Measurements from ENCODE around the gene TNFAIP1.
A peak's percentile ranks its signal among the peaks of the same experiment; 100 is the strongest.

Gene TNFAIP1

DNA sequence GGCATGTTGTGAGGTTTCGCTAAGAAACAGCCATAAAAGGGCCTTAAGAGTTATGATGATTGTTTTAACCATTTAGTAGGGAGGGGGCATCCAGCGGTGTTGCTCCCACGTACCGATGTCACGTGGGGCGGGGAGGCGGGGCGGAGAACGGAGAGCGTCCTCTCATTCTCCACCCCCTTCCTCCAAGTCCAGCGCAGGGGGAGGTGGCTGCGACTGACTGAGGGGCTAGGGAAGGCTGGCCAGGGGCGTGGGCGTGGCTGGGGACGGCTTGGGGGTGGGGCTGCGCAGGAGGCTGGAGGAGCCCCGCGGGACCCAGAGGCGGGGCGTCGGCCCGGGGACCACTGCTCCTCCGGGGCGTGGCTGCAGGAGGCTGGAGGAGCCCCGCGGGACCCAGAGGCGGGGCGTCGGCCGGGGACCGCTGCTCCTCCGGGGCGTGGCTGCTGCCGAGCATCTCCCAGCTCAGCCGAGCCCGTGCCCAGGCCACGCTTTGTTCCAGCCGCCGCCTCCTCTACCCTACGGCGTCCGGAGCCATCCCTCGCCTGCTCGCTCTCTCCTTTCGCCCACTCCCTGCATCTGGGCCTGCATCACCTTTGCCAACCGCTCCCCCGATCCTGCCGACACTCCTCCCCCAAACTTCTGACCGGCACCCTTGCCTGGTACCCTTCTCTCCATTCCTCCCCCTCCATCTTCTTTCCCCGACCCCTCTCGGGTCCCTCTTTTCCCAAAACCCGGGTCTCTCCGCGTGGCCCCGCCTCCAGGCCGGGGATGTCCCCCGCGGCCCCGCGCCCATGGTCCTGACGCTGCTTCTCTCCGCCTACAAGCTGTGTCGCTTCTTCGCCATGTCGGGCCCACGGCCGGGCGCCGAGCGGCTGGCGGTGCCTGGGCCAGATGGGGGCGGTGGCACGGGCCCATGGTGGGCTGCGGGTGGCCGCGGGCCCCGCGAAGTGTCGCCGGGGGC lies 36.0 kb downstream of the TNFAIP1 start, which contains the start of gene SARM1:
TSS of gene SARM1 (plus strand) at position 450 of the 958 bp plus-strand sequence. CDS start at position 789, 339 bp downstream.
- H3K36me3 ChIP-seq (ENCODE audit: control insufficient read depth, insufficient read depth, low read length): no peaks in the 10 kb centered on the region
- H3K4me3 ChIP-seq (ENCODE audit: low read length): peak within 1 kb of the TSS; percentile 81
- H3K4me1 ChIP-seq (ENCODE audit: control insufficient read depth, insufficient read depth, low read length): peaks cover 6% of the 10 kb centered on the region
- H3K27ac ChIP-seq (ENCODE audit: low read depth, low read length): peak within 1 kb of the TSS; percentile 38
- H3K27me3 ChIP-seq (ENCODE audit: control insufficient read depth, insufficient read depth, low read length): no peaks in the 10 kb centered on the region
- no peak within 1 kb of the TSS for H3K9ac ChIP-seq (ENCODE audit: low read length)

GRCh38 chr17:28372203-28372944 lies 36.8 kb downstream of the TNFAIP1 start:
- H3K27ac ChIP-seq (ENCODE audit: low read depth, low read length): peak overlapping the region; percentile 38
- H3K27me3 ChIP-seq (ENCODE audit: control insufficient read depth, insufficient read depth, low read length): no peaks in the 10 kb centered on the region
- H3K9ac ChIP-seq (ENCODE audit: low read length): no peak overlapping the region
- no peaks in the 10 kb centered on the region for H3K36me3 ChIP-seq (ENCODE audit: control insufficient read depth, insufficient read depth, low read length)
- H3K4me3 ChIP-seq (ENCODE audit: low read length): peak overlapping the region; percentile 81
- H3K4me1 ChIP-seq (ENCODE audit: control insufficient read depth, insufficient read depth, low read length): peaks cover 6% of the 10 kb centered on the region

GRCh38 chr17:28372945-28373274 lies 37.3 kb downstream of the TNFAIP1 start:
- H3K36me3 ChIP-seq (ENCODE audit: control insufficient read depth, insufficient read depth, low read length): no peaks in the 10 kb centered on the region
- H3K9ac ChIP-seq (ENCODE audit: low read length): no peak overlapping the region
- H3K4me3 ChIP-seq (ENCODE audit: low read length): peak overlapping the region; percentile 81
- no peaks in the 10 kb centered on the region for H3K27me3 ChIP-seq (ENCODE audit: control insufficient read depth, insufficient read depth, low read length)
- H3K27ac ChIP-seq (ENCODE audit: low read depth, low read length): no peak overlapping the region
- H3K4me1 ChIP-seq (ENCODE audit: control insufficient read depth, insufficient read depth, low read length): peaks cover 6% of the 10 kb centered on the region

GRCh38 chr17:28379814-28380801 lies 44.5 kb downstream of the TNFAIP1 start:
- H3K9ac ChIP-seq (ENCODE audit: low read length): no peak overlapping the region
- H3K27ac ChIP-seq (ENCODE audit: low read depth, low read length): no peak overlapping the region
- no peak overlapping the region for H3K4me3 ChIP-seq (ENCODE audit: low read length)
- H3K36me3 ChIP-seq (ENCODE audit: control insufficient read depth, insufficient read depth, low read length): peaks cover 2% of the 10 kb centered on the region
- no peaks in the 10 kb centered on the region for H3K4me1 ChIP-seq (ENCODE audit: control insufficient read depth, insufficient read depth, low read length)
- H3K27me3 ChIP-seq (ENCODE audit: control insufficient read depth, insufficient read depth, low read length): no peaks in the 10 kb centered on the region

GRCh38 chr17:28381141-28381825 lies 45.7 kb downstream of the TNFAIP1 start:
- H3K27ac ChIP-seq (ENCODE audit: low read depth, low read length): no peak overlapping the region
- no peaks in the 10 kb centered on the region for H3K27me3 ChIP-seq (ENCODE audit: control insufficient read depth, insufficient read depth, low read length)
- H3K4me1 ChIP-seq (ENCODE audit: control insufficient read depth, insufficient read depth, low read length): no peaks in the 10 kb centered on the region
- H3K4me3 ChIP-seq (ENCODE audit: low read length): no peak overlapping the region
- no peak overlapping the region for H3K9ac ChIP-seq (ENCODE audit: low read length)
- peaks cover 2% of the 10 kb centered on the region for H3K36me3 ChIP-seq (ENCODE audit: control insufficient read depth, insufficient read depth, low read length)

DNA sequence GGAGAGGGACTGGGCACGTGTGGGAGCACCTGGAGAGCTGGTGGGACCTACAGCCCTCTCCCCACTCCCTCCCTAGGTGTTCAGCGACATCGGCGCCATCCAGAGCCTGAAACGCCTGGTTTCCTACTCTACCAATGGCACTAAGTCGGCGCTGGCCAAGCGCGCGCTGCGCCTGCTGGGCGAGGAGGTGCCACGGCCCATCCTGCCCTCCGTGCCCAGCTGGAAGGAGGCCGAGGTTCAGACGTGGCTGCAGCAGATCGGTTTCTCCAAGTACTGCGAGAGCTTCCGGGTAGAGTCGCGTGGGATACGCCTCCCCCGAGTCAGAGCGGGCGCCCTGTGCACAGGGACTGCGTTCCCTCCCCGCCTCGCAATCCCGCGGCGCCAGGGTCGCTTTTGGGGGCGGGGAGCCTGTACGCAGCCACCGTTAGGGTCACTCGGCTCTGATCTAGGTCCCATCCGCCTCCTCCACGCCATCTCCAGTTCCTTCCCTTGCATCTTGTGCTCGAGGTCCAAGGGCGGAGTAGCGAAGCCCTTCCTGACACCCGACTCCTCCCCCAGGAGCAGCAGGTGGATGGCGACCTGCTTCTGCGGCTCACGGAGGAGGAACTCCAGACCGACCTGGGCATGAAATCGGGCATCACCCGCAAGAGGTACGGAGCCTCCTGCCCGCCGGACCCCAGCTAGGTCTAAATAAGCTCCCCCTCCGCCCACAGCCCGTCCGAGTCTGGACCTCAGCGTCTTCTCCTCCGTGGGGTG lies 48.9 kb downstream of the TNFAIP1 start:
- Histone ChIP-seq H3K4me1 (ENCODE audit: control insufficient read depth, insufficient read depth, low read length) (no peaks in the 10 kb centered on the region), H3K27ac (ENCODE audit: low read depth, low read length) (no peak overlapping the region), H3K36me3 (ENCODE audit: control insufficient read depth, insufficient read depth, low read length) (peaks cover 10% of the 10 kb centered on the region), H3K27me3 (ENCODE audit: control insufficient read depth, insufficient read depth, low read length) (no peaks in the 10 kb centered on the region), H3K4me3 (ENCODE audit: low read length) (peak overlapping the region; percentile 67), H3K9ac (ENCODE audit: low read length) (peak overlapping the region; percentile 5)

DNA sequence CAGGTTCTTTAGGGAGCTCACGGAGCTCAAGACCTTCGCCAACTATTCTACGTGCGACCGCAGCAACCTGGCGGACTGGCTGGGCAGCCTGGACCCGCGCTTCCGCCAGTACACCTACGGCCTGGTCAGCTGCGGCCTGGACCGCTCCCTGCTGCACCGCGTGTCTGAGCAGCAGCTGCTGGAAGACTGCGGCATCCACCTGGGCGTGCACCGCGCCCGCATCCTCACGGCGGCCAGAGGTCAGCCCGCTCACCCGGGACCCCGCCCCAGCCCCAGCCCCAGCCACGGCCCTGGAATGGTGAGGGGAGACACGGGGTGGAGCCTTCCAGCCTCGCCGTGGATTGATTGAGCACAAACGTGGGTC lies 49.5 kb downstream of the TNFAIP1 start:
- Histone ChIP-seq H3K36me3 (ENCODE audit: control insufficient read depth, insufficient read depth, low read length) (peaks cover 14% of the 10 kb centered on the region), H3K27ac (ENCODE audit: low read depth, low read length) (no peak overlapping the region), H3K27me3 (ENCODE audit: control insufficient read depth, insufficient read depth, low read length) (no peaks in the 10 kb centered on the region), H3K4me3 (ENCODE audit: low read length) (peak overlapping the region; percentile 67), H3K9ac (ENCODE audit: low read length) (no peak overlapping the region), H3K4me1 (ENCODE audit: control insufficient read depth, insufficient read depth, low read length) (no peaks in the 10 kb centered on the region)

DNA sequence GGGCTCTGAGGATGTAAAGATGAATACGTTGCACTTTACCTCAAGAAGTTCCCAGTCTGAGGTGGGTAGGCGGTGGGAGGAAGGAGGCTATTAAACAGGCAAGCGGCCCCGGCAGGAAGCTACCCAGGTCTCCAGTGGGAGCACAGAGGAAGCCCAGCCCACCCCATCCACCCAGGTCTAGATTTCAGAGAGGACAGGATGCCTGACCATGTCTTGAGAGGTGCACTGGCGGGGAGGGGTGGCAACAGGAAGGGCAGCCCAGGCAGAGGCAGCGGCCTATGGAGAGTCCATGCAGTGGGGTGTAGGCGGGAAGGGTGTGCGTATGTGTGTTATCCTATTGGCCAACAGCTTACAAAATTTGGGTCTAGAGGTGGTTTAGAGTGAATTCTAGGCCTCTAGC lies 49.8 kb downstream of the TNFAIP1 start:
- H3K4me1 ChIP-seq (ENCODE audit: control insufficient read depth, insufficient read depth, low read length): no peaks in the 10 kb centered on the region
- H3K36me3 ChIP-seq (ENCODE audit: control insufficient read depth, insufficient read depth, low read length): peaks cover 14% of the 10 kb centered on the region
- no peak overlapping the region for H3K9ac ChIP-seq (ENCODE audit: low read length)
- H3K27ac ChIP-seq (ENCODE audit: low read depth, low read length): no peak overlapping the region
- H3K4me3 ChIP-seq (ENCODE audit: low read length): peak overlapping the region; percentile 67
- H3K27me3 ChIP-seq (ENCODE audit: control insufficient read depth, insufficient read depth, low read length): no peaks in the 10 kb centered on the region

GRCh38 chr17:28386391-28386790 lies 50.8 kb downstream of the TNFAIP1 start:
- no peaks in the 10 kb centered on the region for H3K4me1 ChIP-seq (ENCODE audit: control insufficient read depth, insufficient read depth, low read length)
- H3K27ac ChIP-seq (ENCODE audit: low read depth, low read length): no peak overlapping the region
- H3K27me3 ChIP-seq (ENCODE audit: control insufficient read depth, insufficient read depth, low read length): no peaks in the 10 kb centered on the region
- H3K9ac ChIP-seq (ENCODE audit: low read length): no peak overlapping the region
- H3K36me3 ChIP-seq (ENCODE audit: control insufficient read depth, insufficient read depth, low read length): peaks cover 20% of the 10 kb centered on the region
- H3K4me3 ChIP-seq (ENCODE audit: low read length): no peak overlapping the region

GRCh38 chr17:28388106-28388505 lies 52.5 kb downstream of the TNFAIP1 start:
- Histone ChIP-seq H3K4me3 (ENCODE audit: low read length) (no peak overlapping the region), H3K4me1 (ENCODE audit: control insufficient read depth, insufficient read depth, low read length) (no peaks in the 10 kb centered on the region), H3K9ac (ENCODE audit: low read length) (no peak overlapping the region), H3K27ac (ENCODE audit: low read depth, low read length) (no peak overlapping the region), H3K27me3 (ENCODE audit: control insufficient read depth, insufficient read depth, low read length) (no peaks in the 10 kb centered on the region), H3K36me3 (ENCODE audit: control insufficient read depth, insufficient read depth, low read length) (peaks cover 23% of the 10 kb centered on the region)

DNA sequence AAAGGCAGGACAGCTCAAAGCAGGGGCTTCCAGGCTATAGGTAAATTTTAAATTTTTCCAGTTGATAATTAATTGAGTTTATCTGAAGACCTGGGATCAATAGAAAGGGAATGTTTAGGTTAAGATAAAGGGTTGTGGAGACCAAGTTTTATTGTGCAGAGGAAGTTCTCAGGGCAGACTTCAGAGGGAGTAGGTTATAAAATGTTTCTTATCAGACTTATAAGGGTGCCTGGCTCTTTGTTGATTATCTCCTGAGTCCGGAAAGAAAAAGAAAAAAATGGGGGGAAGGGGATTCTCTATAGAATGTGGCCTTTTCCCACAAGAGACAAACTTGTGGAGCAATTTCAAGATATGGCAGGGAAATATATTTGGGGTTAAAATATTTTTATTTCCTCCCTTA lies 54.6 kb downstream of the TNFAIP1 start:
- H3K27ac ChIP-seq (ENCODE audit: low read depth, low read length): no peak overlapping the region

More for the DNA sequence above, 54.6 kb downstream of the TNFAIP1 start:
- no peaks in the 10 kb centered on the region for H3K4me1 ChIP-seq (ENCODE audit: control insufficient read depth, insufficient read depth, low read length)
- peaks cover 26% of the 10 kb centered on the region for H3K36me3 ChIP-seq (ENCODE audit: control insufficient read depth, insufficient read depth, low read length)
- H3K4me3 ChIP-seq (ENCODE audit: low read length): no peak overlapping the region
- H3K9ac ChIP-seq (ENCODE audit: low read length): no peak overlapping the region
- H3K27me3 ChIP-seq (ENCODE audit: control insufficient read depth, insufficient read depth, low read length): no peaks in the 10 kb centered on the region
